CD4-positive, alpha-beta T cell treated with Interferon gamma for 1 hour (primary cell): ENCODE measurements around the gene FAU.

ENCODE experiments used
- DNase-seq: peaks from one replicate; pipeline ENCODE4 v3.0.0-alpha.2; 2020

The FAU gene

DNA sequence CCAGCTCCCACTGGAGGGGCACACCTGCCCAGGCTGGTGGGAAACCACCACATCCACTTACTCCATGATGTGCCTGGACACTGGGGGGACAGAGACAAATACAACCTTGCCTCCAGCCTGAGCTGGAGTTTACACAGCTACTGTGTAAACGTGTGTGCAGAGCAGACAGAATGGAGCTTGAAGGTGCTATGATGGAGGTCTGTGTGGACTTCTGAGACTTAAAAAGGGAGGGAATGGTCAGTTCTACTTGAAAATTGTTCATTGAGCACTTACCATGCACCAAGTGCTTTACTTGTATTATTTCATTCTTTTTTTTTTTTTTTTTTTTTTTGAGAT, 49.3 kb downstream of the FAU start:
- no peak for DNase-seq

DNA sequence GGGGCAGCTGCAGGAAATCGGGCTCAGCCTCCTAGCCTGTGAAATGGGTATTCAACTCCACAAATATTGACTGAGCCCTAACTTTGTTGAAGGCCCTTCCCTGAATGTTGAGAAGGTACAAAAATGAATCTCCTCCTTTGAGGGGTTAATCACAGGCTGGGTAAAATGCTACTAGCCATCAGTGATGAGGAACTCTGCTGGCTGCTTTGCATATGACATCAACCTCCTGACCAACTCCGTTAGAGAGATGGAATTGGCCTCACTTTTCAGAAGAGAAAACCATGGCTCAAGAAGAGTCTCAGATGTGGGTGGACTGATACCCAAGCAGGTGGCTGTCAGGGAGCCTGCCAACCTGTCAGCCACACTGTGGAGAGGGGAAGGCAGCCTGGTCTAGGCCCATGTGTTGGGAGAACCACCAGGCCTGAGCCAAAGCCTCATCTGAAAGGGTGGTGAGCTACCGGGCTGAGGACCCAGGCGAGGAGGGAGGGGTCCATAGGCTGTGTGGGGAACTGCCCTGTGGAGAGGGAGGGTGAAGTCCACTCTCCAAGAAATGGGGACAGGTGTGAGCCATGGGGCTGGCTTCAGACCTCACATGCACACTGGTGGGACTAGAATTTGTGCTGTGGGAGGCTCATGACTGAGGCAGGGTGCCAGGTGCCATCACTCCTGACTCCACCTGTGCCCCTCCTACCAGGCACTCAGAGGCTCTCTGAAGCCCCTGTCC, 49.9 kb downstream of the FAU start:
- no peak for DNase-seq
